ENCODE results near the gene INTS6L.
"Not testable (repeated sequence)": the region's sequence is repeated elsewhere in the genome, so short reads cannot be mapped to it uniquely, and the experiment has no call there.

The INTS6L gene

DNA sequence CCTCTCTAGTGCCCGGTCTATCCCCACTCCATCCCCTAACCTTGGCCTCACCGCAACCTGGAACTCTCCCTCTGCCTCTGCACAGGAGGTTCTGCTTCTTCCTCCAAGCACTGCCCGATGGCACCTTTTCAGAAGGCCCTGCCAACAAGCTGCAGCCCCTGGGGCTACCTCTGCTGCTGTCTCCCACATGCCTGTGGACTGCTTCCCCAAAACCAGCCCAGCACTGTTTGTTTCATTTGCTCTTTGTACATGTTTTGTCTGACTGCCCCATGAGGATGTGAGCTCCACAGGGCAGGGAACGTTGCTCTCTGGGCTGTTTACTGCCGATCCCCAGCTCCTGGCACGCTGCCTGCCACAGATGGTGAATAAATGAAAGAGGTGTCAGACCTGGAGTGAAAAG is 85.4 kb downstream of the INTS6L start:
- DNase-seq (ENCODE audit: low spot score), result no peak

DNA sequence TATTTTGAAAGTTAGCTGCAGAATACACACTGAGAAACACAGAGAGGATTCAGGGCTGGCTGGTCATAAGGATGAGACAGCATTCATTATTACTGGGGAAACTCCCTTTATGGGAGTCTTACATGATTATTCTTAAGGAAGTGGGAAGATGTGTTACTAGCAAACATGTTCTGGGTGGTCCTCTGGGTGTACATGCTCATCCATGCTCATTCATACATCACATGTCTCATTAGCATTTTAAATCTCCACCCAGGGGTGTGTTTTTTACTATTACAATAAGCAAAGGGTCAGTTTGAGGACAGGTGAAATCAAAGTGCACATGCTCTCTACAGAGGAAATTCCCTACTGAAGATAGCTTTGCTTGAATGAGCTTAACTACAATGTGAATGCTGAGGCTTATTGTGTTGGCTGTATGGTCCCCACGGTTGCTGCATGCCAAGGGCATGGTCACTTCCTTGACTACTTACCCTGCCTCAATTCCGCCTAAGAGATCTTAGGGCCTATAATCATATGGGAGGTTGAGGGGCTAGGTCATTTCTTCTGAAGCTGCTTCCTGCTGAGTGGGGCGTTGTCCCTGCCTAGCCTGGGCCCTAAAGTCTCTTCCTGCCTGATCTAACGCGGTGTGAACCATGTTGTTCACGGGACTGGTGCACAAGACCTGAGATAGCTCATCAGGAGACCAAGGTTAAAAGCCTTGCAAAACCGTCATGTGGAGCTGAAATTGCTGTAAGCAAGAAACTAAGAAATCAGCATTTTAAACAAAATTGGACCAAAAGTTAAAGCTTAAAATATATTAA is 104.1 kb downstream of the INTS6L start:
- DNase-seq (ENCODE audit: low spot score), result not testable (repeated sequence)

DNA sequence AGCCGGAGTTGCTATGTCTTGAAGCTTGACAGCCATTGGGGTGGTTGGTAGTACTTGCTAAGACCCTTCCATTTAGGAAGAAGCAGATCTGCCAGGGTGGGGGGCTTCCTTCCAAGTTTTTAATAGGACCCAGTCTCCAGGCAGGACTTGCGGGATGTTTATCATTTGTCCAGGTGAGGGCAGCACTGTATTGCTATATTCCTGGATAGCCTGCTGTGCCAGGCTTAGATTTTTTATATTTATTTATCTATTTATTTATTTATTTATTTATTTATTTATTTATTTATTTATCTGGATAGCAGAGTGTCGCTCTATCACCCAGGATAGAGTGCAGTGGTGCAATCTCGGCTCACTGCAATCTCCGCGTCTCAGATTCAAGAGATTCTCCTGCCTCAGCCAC is 105.5 kb downstream of the INTS6L start:
- DNase-seq (ENCODE audit: low spot score), result peak; percentile 0

DNA sequence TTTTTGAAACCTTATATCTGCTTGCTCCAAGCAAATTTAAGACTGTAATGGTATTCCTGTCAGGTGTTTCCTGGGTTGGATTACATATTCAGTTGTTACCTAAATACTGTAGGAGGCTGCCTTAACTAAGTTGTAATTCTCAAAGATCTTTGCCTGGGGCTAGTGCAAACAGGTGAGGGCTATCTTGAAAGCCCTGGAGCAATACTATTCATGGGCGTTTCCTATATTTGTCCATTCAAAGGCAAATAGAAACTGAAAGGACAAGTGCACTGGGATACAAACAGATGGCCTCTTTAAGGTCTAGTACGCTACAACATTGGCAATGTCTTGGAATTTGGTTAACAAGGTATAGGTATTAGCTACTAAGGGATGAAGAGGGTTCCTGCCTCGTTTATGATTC is 108.9 kb downstream of the INTS6L start:
- DNase-seq (ENCODE audit: low spot score), result no peak

All from globus pallidus (tissue), 1 donor.